Ishikawa (cell line): Measurements from ENCODE around the gene NPAS3.

Experiments
- CEBPB ChIP-seq: IDR thresholded peaks from 2 replicates; pipeline ENCODE4 v1.6.1; 2012
- CREB1 ChIP-seq: IDR thresholded peaks from 2 replicates; pipeline ENCODE4 v1.6.1; 2012; ENCODE audit warnings: low read depth
- EGR1 ChIP-seq: IDR thresholded peaks from 2 replicates; pipeline ENCODE4 v1.6.1; 2012
- EP300 ChIP-seq: IDR thresholded peaks from 2 replicates; pipeline ENCODE4 v1.6.1; 2012; ENCODE audit warnings: borderline replicate concordance
- FOXM1 ChIP-seq: IDR thresholded peaks from 2 replicates; pipeline ENCODE4 v1.6.1; 2012; ENCODE audit warnings: low read depth, borderline replicate concordance
- MAX ChIP-seq: IDR thresholded peaks from 2 replicates; pipeline ENCODE4 v1.6.1; 2012
- NFIC ChIP-seq: IDR thresholded peaks from 2 replicates; pipeline ENCODE4 v1.6.1; 2012
- RAD21 ChIP-seq: IDR thresholded peaks from 2 replicates; pipeline ENCODE4 v1.6.1; 2012; ENCODE audit warnings: low read depth
- REST ChIP-seq: IDR thresholded peaks from 2 replicates; pipeline ENCODE4 v1.6.1; 2012; ENCODE audit warnings: low read depth, mild to moderate bottlenecking
- TAF1 ChIP-seq: IDR thresholded peaks from 2 replicates; pipeline ENCODE4 v1.6.1; 2012; ENCODE audit warnings: low read depth, mild to moderate bottlenecking
- TCF12 ChIP-seq: IDR thresholded peaks from 2 replicates; pipeline ENCODE4 v1.6.1; 2012; ENCODE audit warnings: low read depth
- TEAD4 ChIP-seq: IDR thresholded peaks from 2 replicates; pipeline ENCODE4 v1.6.1; 2012
- USF1 ChIP-seq: IDR thresholded peaks from 2 replicates; pipeline ENCODE4 v1.6.1; 2012
- YY1 ChIP-seq: IDR thresholded peaks from 2 replicates; pipeline ENCODE4 v1.6.1; 2012; ENCODE audit warnings: low read depth
- ZBTB7A ChIP-seq: IDR thresholded peaks from 2 replicates; pipeline ENCODE4 v1.6.1; 2012; ENCODE audit warnings: low read depth

The NPAS3 gene

GRCh38 chr14:32906672-32907071, 32.0 kb upstream of the NPAS3 start:
- TF ChIP-seq EGR1, result no peak
- no peak for TF ChIP-seq ZBTB7A
- TF ChIP-seq YY1, result no peak
- no peak for TF ChIP-seq RAD21
- no peak for TF ChIP-seq EP300
- TF ChIP-seq REST, result no peak
- no peak for TF ChIP-seq MAX
- TF ChIP-seq TAF1, result no peak
- TF ChIP-seq TCF12, result no peak
- TF ChIP-seq USF1, result no peak
- no peak for TF ChIP-seq CEBPB
- TF ChIP-seq NFIC, result no peak
- TF ChIP-seq TEAD4, result no peak
- no peak for TF ChIP-seq CREB1
- no peak for TF ChIP-seq FOXM1

- no peak for TF ChIP-seq FOXM1
- no peak for TF ChIP-seq TCF12
- no peak for TF ChIP-seq REST
- no peak for TF ChIP-seq YY1
Measured at GRCh38 chr14:32908196-32909084, 30.2 kb upstream of the NPAS3 start.

- TF ChIP-seq USF1 (no peak), EP300 (no peak), TEAD4 (no peak), TAF1 (no peak), CREB1 (no peak), YY1 (no peak), ZBTB7A (no peak), RAD21 (no peak), CEBPB (no peak), NFIC (no peak), EGR1 (no peak), MAX (no peak), FOXM1 (no peak)
Measured at GRCh38 chr14:32913725-32914124, 25.0 kb upstream of the NPAS3 start.

GRCh38 chr14:32914391-32914790, 24.3 kb upstream of the NPAS3 start:
- TF ChIP-seq MAX, result no peak
- TF ChIP-seq USF1, result no peak
- TF ChIP-seq RAD21, result no peak
- no peak for TF ChIP-seq NFIC
- TF ChIP-seq TCF12, result no peak
- TF ChIP-seq FOXM1, result no peak
- TF ChIP-seq CEBPB, result no peak
- no peak for TF ChIP-seq CREB1

- TF ChIP-seq YY1 (no peak), EP300 (no peak), NFIC (no peak), RAD21 (no peak), ZBTB7A (no peak), TCF12 (no peak), TAF1 (no peak), USF1 (no peak), CREB1 (no peak)
Measured at GRCh38 chr14:32920696-32921276, 17.9 kb upstream of the NPAS3 start.
